Cardiac muscle cell (in vitro differentiated cells and primary cell): ENCODE data around the gene ROR2. TPM values are rescaled to one million over a fixed set of nuclear protein-coding genes. Genes with fewer than 3 reads are reported as not detected.

Experiments
- DNase-seq, 2 donors: peaks; one replicate each; pipeline versions ENCODE4 v3.0.0 to v3.0.0-alpha.2; 2010 to 2017; ENCODE audit warnings: low read depth in 1 of 2, low spot score in 1 of 2
- H3K27ac ChIP-seq: fragments of 200-600 bp; sonication (generic); 2 replicates; pipeline ENCODE4 v1.5.1; 2016
- H3K27me3 ChIP-seq: fragments of 200-600 bp; sonication (generic); 2 replicates; pipeline ENCODE4 v1.6.0; 2016; ENCODE audit warnings: control low read depth
- H3K36me3 ChIP-seq: fragments of 200-600 bp; sonication (generic); 2 replicates; pipeline ENCODE4 v1.5.1; 2016; ENCODE audit warnings: control low read depth
- H3K4me1 ChIP-seq: fragments of 200-600 bp; sonication (generic); 2 replicates; pipeline ENCODE4 v1.8.1; 2017; ENCODE audit warnings: low read depth, mild to moderate bottlenecking, mixed run types
- H3K4me3 ChIP-seq: fragments of 200-600 bp; sonication (generic); 2 replicates; pipeline ENCODE4 v1.5.1; 2016; ENCODE audit warnings: mild to moderate bottlenecking
- H3K9me3 ChIP-seq: fragments of 200-600 bp; sonication (generic); 2 replicates; pipeline ENCODE4 v1.5.1; 2017; ENCODE audit warnings: low read depth, mild to moderate bottlenecking, control low read depth
- polyA plus RNA-seq: library from polyadenylated mRNA; unstranded; fragments of >200 nt; fragmentation: Nextera tagmentation; extraction: Ambion mirVana; gene quantifications from 2 replicates; pipeline ENCODE4 v1.2.1, GENCODE V29; 2016
- total RNA-seq: library from RNA; depleted of rRNA; stranded (reverse); fragments of >200 nt; gene quantifications from 2 replicates; pipeline ENCODE4 v1.2.3, GENCODE V29; 2016
- TF ChIP-seq, protein P1 (sequence below): IDR thresholded peaks from 2 replicates; pipeline ENCODE4 v1.5.1; 2012; ENCODE audit warnings: low read depth, mild to moderate bottlenecking, low read length

Gene ROR2
- total and polyA plus RNA-seq, 2 experiments from 2014 or later = 21.5 to 38.6 TPM

DNA sequence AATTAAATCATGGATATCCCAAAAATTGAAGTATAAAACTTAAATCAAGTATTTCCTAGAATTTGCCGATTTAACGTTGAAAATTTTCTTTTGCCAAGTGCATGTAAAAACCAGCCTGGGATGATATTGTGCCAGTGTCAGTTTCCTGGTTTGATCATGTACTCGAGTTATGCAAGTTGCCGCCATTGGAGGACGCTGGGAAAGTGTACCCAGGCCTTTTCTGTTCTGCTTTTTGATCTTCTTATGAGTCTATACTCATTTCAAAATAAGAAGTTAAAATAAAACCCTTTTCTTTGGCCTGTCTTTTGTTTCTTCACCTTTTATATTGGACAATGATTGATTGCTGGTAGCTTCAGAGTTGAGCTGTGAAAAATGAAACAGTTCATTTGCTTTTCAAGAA, 433.3 kb downstream of the ROR2 start:
- Histone ChIP-seq H3K27me3 (no peaks in the 10 kb centered on the region), H3K4me3 (no peak overlapping the region), H3K36me3 (no peaks in the 10 kb centered on the region), H3K9me3 (no peaks in the 10 kb centered on the region), H3K27ac (no peak overlapping the region), H3K4me1 (no peaks in the 10 kb centered on the region)
- TF ChIP-seq, protein P1, sequence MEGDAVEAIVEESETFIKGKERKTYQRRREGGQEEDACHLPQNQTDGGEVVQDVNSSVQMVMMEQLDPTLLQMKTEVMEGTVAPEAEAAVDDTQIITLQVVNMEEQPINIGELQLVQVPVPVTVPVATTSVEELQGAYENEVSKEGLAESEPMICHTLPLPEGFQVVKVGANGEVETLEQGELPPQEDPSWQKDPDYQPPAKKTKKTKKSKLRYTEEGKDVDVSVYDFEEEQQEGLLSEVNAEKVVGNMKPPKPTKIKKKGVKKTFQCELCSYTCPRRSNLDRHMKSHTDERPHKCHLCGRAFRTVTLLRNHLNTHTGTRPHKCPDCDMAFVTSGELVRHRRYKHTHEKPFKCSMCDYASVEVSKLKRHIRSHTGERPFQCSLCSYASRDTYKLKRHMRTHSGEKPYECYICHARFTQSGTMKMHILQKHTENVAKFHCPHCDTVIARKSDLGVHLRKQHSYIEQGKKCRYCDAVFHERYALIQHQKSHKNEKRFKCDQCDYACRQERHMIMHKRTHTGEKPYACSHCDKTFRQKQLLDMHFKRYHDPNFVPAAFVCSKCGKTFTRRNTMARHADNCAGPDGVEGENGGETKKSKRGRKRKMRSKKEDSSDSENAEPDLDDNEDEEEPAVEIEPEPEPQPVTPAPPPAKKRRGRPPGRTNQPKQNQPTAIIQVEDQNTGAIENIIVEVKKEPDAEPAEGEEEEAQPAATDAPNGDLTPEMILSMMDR = no peak
- DNase-seq = no peak

DNA sequence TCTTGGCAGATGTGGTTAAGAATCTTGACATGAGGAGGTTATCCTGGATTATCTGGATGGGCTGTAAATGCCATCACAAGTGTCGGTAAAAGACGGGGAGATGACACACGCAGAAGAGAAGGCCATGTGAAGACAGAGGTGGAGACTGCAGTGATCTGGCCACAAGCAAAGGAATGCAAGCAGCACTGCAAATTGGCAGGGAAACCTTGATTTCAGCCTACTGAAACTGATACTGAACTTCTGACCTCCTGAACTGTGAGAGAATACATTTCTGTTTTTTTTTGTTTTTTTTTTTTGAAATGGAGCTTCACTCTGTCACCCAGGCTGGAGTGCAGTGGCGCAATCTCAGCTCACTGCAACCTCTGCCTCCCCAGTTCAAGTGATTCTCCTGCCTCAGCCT, 433.9 kb downstream of the ROR2 start:
- H3K4me3 ChIP-seq = no peak overlapping the region
- no peaks in the 10 kb centered on the region for H3K27me3 ChIP-seq
- H3K27ac ChIP-seq = no peak overlapping the region
- H3K9me3 ChIP-seq = no peaks in the 10 kb centered on the region
- no peaks in the 10 kb centered on the region for H3K36me3 ChIP-seq
- TF ChIP-seq, protein P1 = no peak
- no peaks in the 10 kb centered on the region for H3K4me1 ChIP-seq
- DNase-seq = no peak

DNA sequence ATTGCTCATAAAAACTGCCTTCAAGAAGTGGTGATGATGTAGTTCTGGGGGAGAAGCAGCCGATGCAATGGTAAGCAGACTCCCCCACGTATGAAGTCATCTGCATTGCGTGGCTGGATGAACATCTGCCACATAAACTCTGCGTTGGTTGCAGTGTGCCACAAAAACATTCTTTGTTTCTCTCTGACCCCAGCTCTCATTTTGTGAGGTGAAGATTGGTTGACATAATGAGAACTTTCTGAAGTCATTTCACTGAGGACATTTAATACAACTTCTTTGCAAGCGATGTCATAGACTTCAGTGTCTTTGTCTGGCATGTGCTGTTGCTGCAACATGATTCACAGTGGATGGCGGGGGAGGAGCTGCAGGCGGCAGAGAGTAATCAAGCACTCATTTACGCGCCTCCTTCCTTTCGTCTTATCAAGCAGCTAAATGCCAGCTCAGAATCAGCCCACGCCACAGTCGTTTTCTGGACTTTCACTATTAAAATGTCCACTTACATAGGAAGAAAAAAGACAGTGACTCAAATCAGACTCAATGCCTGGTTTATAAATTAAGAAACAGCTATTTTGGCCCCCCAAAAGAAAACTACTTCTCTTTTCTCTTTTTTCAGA, 434.8 kb downstream of the ROR2 start:
- Histone ChIP-seq H3K27me3 (no peaks in the 10 kb centered on the region), H3K36me3 (no peaks in the 10 kb centered on the region), H3K9me3 (no peaks in the 10 kb centered on the region), H3K4me3 (no peak overlapping the region), H3K27ac (no peak overlapping the region), H3K4me1 (no peaks in the 10 kb centered on the region)
- DNase-seq = peak in 1 of 2 donors; percentile 92
- TF ChIP-seq, protein P1 = no peak

Other genes with a start within 250 kb of the ROR2 start
- 42.6 and 48.1 TPM in 2 replicates for gene SPTLC1, start 165.2 kb upstream of the ROR2 start, total RNA-seq
- gene SPTLC1, start 165.2 kb upstream of the ROR2 start, polyA plus RNA-seq = 46.0 and 48.1 TPM in 2 replicates